ENCODE results near the gene PLCB2. TPM values are rescaled to one million over a fixed set of nuclear protein-coding genes. Genes with fewer than 3 reads are reported as not detected.

PLCB2 gene
- total RNA-seq, 1 experiment from 2014 or later, result 4.3 TPM

DNA sequence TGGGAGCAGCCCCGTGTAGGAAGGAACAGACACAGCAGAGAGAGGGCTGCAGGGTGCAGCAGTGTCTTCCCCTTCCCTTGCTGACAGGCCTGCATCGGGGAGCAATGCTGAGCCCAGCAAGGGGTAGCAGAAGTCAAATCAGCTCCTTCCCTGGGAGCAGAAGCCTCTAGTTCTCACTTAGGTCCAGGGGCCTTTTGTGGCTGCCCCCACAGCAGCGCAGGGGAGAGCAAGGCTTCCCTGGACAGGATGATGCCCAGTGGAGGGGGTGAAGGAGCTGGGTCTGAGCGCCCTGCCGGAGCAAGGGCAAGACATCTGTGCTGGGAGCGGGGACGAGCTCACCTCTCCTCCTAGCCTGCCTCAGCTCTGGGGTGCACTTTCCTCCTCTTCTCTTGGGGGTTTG is 827 bp downstream of the PLCB2 start:
- H4K20me1 ChIP-seq (ENCODE audit: insufficient read depth, low read depth, low read length), result no peaks in the 10 kb centered on the region
- no peak overlapping the region for H3K27ac ChIP-seq (ENCODE audit: low read length)

DNA sequence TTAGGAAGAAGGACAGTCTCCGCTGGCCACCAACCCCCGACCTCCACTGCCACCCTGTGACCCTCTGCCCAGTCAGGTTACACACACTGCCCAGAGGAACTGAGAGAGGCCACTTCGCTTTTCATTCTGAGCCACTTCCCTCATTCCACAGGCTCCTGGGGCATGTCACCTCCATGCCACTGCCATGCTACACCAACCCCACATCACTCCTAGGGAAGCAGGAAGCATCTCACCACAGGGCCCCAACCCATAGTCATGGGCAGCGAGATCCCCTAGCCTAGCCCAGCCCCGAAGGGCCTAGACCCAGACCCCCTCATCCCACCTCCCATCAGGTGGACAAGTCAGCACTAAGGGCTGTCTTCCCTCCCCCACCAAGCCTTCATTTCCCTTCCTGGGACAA is 1.4 kb downstream of the PLCB2 start:
- DNase-seq, result no peak
- Histone ChIP-seq H4K20me1 (ENCODE audit: insufficient read depth, low read depth, low read length) (no peaks in the 10 kb centered on the region), H2AFZ (ENCODE audit: low read length) (no peak overlapping the region), H3K4me3 (ENCODE audit: low read length) (no peak overlapping the region; the same call in 1 of the 2 replicates), H3K9me3 (ENCODE audit: low read length) (no peaks in the 10 kb centered on the region), H3K9me2 (replicated peaks; ENCODE audit: insufficient read depth, low read length) (no peaks in the 10 kb centered on the region), H3K27me3 (ENCODE audit: low read length) (no peaks in the 10 kb centered on the region), H3K27ac (ENCODE audit: low read length) (no peak overlapping the region), H3K79me2 (ENCODE audit: low read length) (no peaks in the 10 kb centered on the region), H3K9ac (ENCODE audit: low read length) (peak overlapping the region; percentile 65), H3K36me3 (ENCODE audit: insufficient read depth, low read length) (no peaks in the 10 kb centered on the region), H3K4me1 (ENCODE audit: low read length) (peaks cover 33% of the 10 kb centered on the region), H3K4me2 (ENCODE audit: low read depth, low read length, poor library complexity, severe bottlenecking) (peak overlapping the region; percentile 74)

More for the DNA sequence above, 827 bp downstream of the PLCB2 start:
- Histone ChIP-seq H3K36me3 (ENCODE audit: insufficient read depth, low read length) (no peaks in the 10 kb centered on the region), H3K27me3 (ENCODE audit: low read length) (no peaks in the 10 kb centered on the region), H3K4me2 (ENCODE audit: low read depth, low read length, poor library complexity, severe bottlenecking) (peak overlapping the region; percentile 74), H3K9me2 (replicated peaks; ENCODE audit: insufficient read depth, low read length) (no peaks in the 10 kb centered on the region), H3K4me1 (ENCODE audit: low read length) (peaks cover 33% of the 10 kb centered on the region), H2AFZ (ENCODE audit: low read length) (no peak overlapping the region), H3K9ac (ENCODE audit: low read length) (peak overlapping the region; percentile 65), H3K79me2 (ENCODE audit: low read length) (no peaks in the 10 kb centered on the region), H3K9me3 (ENCODE audit: low read length) (no peaks in the 10 kb centered on the region), H3K4me3 (ENCODE audit: low read length) (peak overlapping the region; percentile 48; the same call in 1 of the 2 replicates)
- no peak for DNase-seq

DNA sequence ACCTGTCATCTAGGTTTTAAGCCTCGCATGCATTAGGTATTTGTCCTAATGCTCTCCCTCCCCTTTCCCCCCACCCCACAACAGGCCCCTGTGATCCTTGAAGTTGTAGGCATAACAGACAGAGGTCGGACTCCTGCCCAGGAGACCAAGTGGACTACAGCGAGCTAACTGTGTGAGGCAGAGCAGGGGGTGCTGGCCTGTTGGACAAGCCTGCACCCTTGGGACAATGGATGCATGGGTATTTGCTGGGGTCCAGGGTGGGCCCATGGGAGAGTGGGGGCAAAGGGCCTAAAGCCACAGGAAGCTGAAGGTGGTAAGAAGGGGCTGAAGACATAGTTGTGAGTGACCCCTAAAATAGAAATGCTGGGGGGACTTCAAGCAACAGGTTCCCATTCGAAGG is 2.5 kb downstream of the PLCB2 start:
- Histone ChIP-seq H3K4me1 (ENCODE audit: low read length) (peaks cover 33% of the 10 kb centered on the region), H3K36me3 (ENCODE audit: insufficient read depth, low read length) (no peaks in the 10 kb centered on the region), H3K79me2 (ENCODE audit: low read length) (no peaks in the 10 kb centered on the region), H3K9ac (ENCODE audit: low read length) (no peak overlapping the region), H3K9me3 (ENCODE audit: low read length) (peaks cover 7% of the 10 kb centered on the region), H3K4me2 (ENCODE audit: low read depth, low read length, poor library complexity, severe bottlenecking) (no peak overlapping the region), H2AFZ (ENCODE audit: low read length) (no peak overlapping the region), H3K27me3 (ENCODE audit: low read length) (no peaks in the 10 kb centered on the region; the same call in 1 of the 2 replicates), H4K20me1 (ENCODE audit: insufficient read depth, low read depth, low read length) (no peaks in the 10 kb centered on the region), H3K4me3 (ENCODE audit: low read length) (no peak overlapping the region), H3K27ac (ENCODE audit: low read length) (no peak overlapping the region), H3K9me2 (replicated peaks; ENCODE audit: insufficient read depth, low read length) (no peaks in the 10 kb centered on the region)
- DNase-seq, result no peak

DNA sequence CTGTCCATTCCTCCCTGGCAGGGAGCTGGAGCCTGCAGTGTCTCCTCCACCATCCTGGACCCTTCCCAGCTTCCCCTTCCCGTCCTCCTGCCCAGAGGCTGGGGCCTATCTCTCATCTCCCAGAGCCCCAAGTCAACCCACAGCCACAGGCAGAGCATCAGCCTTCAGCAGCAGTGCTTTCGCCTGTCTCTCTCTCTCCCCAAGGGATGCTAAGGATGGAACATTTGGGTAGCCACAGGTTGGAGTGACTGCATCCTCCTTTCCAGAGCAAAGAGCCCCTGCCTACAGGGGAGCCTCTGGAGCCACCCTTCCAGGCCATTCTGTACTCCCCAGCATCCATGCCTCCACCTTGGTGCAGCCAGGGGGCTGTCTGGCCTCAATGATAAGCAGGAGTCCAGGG is 4.2 kb downstream of the PLCB2 start:
- Histone ChIP-seq H3K79me2 (ENCODE audit: low read length) (no peaks in the 10 kb centered on the region), H3K27ac (ENCODE audit: low read length) (no peak overlapping the region), H3K4me1 (ENCODE audit: low read length) (peaks cover 22% of the 10 kb centered on the region), H3K36me3 (ENCODE audit: insufficient read depth, low read length) (0 out of 2 replicates have a peak, but pooled peaks cover 3% of the 10 kb centered on the region), H3K9ac (ENCODE audit: low read length) (no peak overlapping the region), H3K27me3 (ENCODE audit: low read length) (no peaks in the 10 kb centered on the region; the same call in 1 of the 2 replicates), H3K9me3 (ENCODE audit: low read length) (peaks cover 8% of the 10 kb centered on the region), H3K9me2 (replicated peaks; ENCODE audit: insufficient read depth, low read length) (no peaks in the 10 kb centered on the region), H2AFZ (ENCODE audit: low read length) (no peak overlapping the region), H3K4me3 (ENCODE audit: low read length) (no peak overlapping the region), H3K4me2 (ENCODE audit: low read depth, low read length, poor library complexity, severe bottlenecking) (no peak overlapping the region), H4K20me1 (ENCODE audit: insufficient read depth, low read depth, low read length) (no peaks in the 10 kb centered on the region)
- no peak for DNase-seq

DNA sequence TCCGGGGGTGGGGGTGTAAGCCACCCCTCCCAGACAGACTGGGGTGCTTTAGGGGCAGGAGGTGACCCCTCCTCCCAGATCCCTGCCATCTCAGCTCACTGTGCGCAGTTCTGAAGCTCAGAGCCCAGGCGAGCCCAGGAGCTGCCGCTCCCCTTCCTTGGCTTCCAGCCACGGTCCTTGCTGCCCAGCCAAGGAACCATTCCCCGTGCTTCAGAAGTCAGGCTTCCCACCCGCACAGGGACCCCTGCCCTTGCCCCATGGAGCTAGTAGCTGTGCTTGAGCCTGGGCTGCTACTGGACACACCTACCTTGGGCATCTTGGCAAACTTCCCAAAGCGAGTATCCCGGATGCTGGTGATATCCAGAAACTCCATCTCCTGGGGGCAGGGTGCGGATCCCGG is 4.8 kb downstream of the PLCB2 start:
- H2AFZ ChIP-seq (ENCODE audit: low read length), result no peak overlapping the region
- no peaks in the 10 kb centered on the region for H3K9me2 ChIP-seq (replicated peaks; ENCODE audit: insufficient read depth, low read length)
- 0 out of 2 replicates have a peak, but pooled peaks cover 3% of the 10 kb centered on the region for H3K36me3 ChIP-seq (ENCODE audit: insufficient read depth, low read length)
- no peak for DNase-seq
- H3K4me1 ChIP-seq (ENCODE audit: low read length), result peaks cover 16% of the 10 kb centered on the region
- no peaks in the 10 kb centered on the region for H3K79me2 ChIP-seq (ENCODE audit: low read length)
- no peak overlapping the region for H3K27ac ChIP-seq (ENCODE audit: low read length)
- H3K4me3 ChIP-seq (ENCODE audit: low read length), result no peak overlapping the region
- no peak overlapping the region for H3K9ac ChIP-seq (ENCODE audit: low read length)
- peaks cover 8% of the 10 kb centered on the region for H3K9me3 ChIP-seq (ENCODE audit: low read length)
- no peaks in the 10 kb centered on the region; the same call in 1 of the 2 replicates for H3K27me3 ChIP-seq (ENCODE audit: low read length)
- no peak overlapping the region for H3K4me2 ChIP-seq (ENCODE audit: low read depth, low read length, poor library complexity, severe bottlenecking)
- H4K20me1 ChIP-seq (ENCODE audit: insufficient read depth, low read depth, low read length), result no peaks in the 10 kb centered on the region

DNA sequence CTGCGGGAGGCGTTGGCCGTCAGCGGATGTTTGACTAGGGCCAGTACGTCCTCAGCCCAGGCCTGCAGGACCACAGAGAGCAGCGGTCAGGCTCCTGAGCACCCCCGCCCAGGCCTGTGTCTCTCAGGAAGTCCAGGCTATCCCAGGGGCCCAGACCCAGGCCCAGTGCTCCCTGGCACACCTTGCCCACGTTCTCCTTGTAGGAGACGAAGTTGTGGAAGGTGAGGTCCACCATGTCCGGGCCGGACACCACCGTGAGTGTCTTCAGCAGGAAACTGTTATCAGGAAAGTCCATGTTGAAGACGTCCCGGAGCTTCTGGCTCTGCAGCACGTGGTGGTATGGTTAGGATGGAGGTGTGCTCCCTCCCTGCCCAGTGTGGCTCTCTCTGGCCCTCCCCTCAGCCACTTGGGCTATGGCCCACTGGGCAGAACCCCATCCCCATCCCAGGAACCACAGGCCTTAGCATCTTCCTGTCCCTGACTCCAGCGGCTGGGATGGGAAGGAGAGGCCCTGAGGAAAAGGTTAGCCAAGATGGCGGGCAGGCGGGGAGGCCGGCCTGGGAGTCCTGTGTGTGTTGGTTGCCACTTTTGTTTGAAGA is 5.3 kb downstream of the PLCB2 start:
- Histone ChIP-seq H3K4me2 (ENCODE audit: low read depth, low read length, poor library complexity, severe bottlenecking) (no peak overlapping the region), H3K4me1 (ENCODE audit: low read length) (peaks cover 11% of the 10 kb centered on the region), H3K27me3 (ENCODE audit: low read length) (no peaks in the 10 kb centered on the region; the same call in 1 of the 2 replicates), H4K20me1 (ENCODE audit: insufficient read depth, low read depth, low read length) (no peaks in the 10 kb centered on the region), H3K27ac (ENCODE audit: low read length) (no peak overlapping the region), H3K79me2 (ENCODE audit: low read length) (no peaks in the 10 kb centered on the region), H3K36me3 (ENCODE audit: insufficient read depth, low read length) (0 out of 2 replicates have a peak, but pooled peaks cover 3% of the 10 kb centered on the region), H3K9me3 (ENCODE audit: low read length) (peaks cover 8% of the 10 kb centered on the region), H3K9ac (ENCODE audit: low read length) (no peak overlapping the region), H3K4me3 (ENCODE audit: low read length) (no peak overlapping the region), H2AFZ (ENCODE audit: low read length) (no peak overlapping the region), H3K9me2 (replicated peaks; ENCODE audit: insufficient read depth, low read length) (no peaks in the 10 kb centered on the region)
- DNase-seq, result no peak

DNA sequence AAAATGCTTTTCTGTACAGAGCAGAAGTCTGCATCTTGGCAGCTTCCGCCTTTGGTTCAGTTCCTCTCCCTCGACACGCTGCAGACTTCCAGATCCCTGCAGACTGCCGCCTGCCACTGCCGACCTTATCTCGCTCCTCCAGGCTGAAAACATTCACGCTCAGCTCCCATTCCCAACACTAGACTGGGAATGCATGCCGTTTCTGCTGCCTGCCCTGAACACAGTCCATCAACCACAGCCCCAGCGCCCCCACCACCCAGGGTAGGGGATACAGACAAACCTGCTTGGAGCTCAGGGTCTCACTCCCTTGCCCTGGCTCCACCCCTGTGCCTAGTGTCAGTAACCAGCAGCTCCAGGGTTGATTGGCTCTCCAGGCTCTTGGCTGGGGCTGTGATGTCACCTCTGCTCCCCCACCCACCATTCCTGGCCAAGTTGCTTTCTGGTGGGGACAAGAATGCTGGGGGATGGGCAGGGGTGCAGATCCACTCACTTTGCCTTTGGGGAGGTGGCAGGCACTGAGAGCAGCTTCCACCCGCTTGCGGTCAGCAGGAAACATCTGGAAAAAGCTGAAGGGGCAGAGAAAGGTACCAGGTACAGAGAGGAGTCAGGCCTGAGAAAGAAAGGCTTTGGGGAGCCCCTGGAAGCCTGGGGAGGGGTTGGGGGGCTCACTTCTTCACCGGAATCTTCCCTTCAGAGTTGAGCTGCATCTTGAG is 6.1 kb downstream of the PLCB2 start:
- H3K36me3 ChIP-seq (ENCODE audit: insufficient read depth, low read length), result 0 out of 2 replicates have a peak, but pooled peaks cover 3% of the 10 kb centered on the region
- no peak overlapping the region for H3K27ac ChIP-seq (ENCODE audit: low read length)
- H3K9ac ChIP-seq (ENCODE audit: low read length), result no peak overlapping the region
- no peaks in the 10 kb centered on the region; the same call in 1 of the 2 replicates for H3K27me3 ChIP-seq (ENCODE audit: low read length)
- no peak overlapping the region for H3K4me3 ChIP-seq (ENCODE audit: low read length)
- no peak for DNase-seq
- H3K79me2 ChIP-seq (ENCODE audit: low read length), result no peaks in the 10 kb centered on the region
- H3K4me1 ChIP-seq (ENCODE audit: low read length), result peaks cover 3% of the 10 kb centered on the region
- no peak overlapping the region for H2AFZ ChIP-seq (ENCODE audit: low read length)
- H3K9me2 ChIP-seq (replicated peaks; ENCODE audit: insufficient read depth, low read length), result no peaks in the 10 kb centered on the region
- no peak overlapping the region for H3K4me2 ChIP-seq (ENCODE audit: low read depth, low read length, poor library complexity, severe bottlenecking)
- H4K20me1 ChIP-seq (ENCODE audit: insufficient read depth, low read depth, low read length), result no peaks in the 10 kb centered on the region
- peaks cover 8% of the 10 kb centered on the region for H3K9me3 ChIP-seq (ENCODE audit: low read length)

DNA sequence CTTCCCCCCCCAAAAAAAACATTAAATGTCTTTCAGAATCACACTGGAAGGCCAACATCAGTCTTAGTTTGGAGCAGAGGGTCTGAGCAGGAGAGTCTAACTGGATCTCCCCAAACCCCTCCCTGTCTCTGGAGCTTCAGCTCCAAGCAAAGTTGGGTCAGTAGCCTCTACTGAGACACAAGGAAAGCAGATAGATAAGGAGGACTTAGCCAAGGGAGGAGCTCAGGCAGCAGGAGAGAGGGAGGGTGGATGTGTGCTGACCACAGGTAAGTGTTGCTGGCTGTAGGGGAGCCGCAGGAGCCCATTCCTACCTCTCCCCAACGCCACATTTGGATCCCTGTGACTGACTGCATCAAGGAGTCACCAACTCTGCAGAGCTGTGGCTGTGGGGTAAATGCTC is 7.0 kb downstream of the PLCB2 start:
- Histone ChIP-seq H3K4me3 (ENCODE audit: low read length) (no peak overlapping the region), H3K9me3 (ENCODE audit: low read length) (peaks cover 8% of the 10 kb centered on the region), H3K79me2 (ENCODE audit: low read length) (no peaks in the 10 kb centered on the region), H4K20me1 (ENCODE audit: insufficient read depth, low read depth, low read length) (no peaks in the 10 kb centered on the region), H2AFZ (ENCODE audit: low read length) (no peak overlapping the region), H3K27me3 (ENCODE audit: low read length) (no peaks in the 10 kb centered on the region; the same call in 1 of the 2 replicates), H3K4me1 (ENCODE audit: low read length) (no peaks in the 10 kb centered on the region), H3K9me2 (replicated peaks; ENCODE audit: insufficient read depth, low read length) (no peaks in the 10 kb centered on the region), H3K4me2 (ENCODE audit: low read depth, low read length, poor library complexity, severe bottlenecking) (no peak overlapping the region), H3K27ac (ENCODE audit: low read length) (no peak overlapping the region), H3K36me3 (ENCODE audit: insufficient read depth, low read length) (0 out of 2 replicates have a peak, but pooled peaks cover 3% of the 10 kb centered on the region), H3K9ac (ENCODE audit: low read length) (no peak overlapping the region)
- DNase-seq, result no peak

All from Karpas-422 (cell line).